NCI-H1694 (cell line): Measurements from ENCODE around the gene MAP2K6.

ENCODE experiments used
- DNase-seq: peaks from one replicate; lab custom pipeline; 2025; lab: John Stamatoyannopoulos, UW

Gene MAP2K6

DNA sequence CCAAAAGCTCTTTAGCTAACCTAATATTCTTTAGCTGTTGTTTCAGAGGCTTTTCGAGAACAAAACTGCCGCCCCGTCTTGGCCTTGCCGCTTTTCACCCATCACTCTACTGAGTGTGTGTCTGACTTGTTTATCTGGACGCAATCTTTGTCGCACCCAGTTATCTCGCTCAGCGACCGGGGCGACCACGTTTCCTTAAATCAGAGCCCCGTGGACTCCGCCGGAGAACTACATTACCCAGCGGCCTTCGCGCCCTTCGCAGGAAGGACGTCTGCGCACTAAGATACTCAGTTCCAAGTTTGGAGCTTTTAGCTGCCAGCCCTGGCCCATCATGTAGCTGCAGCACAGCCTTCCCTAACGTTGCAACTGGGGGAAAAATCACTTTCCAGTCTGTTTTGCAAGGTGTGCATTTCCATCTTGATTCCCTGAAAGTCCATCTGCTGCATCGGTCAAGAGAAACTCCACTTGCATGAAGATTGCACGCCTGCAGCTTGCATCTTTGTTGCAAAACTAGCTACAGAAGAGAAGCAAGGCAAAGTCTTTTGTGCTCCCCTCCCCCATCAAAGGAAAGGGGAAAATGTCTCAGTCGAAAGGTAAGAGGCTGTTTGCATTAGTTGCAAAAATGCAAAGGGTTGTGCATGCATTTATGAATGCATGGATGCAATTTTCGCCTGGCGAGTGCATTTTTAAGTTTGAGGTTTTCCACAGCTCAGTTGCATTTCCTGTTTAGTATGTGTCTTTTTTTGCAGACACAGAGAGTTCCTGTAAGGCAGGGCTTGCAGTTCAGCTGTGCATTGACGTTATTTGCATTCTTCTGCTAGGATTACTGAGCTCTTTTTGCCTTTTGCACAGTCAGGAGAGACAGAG, at the start of gene MAP2K6:
MAP2K6 (plus strand) TSS at position 290 of the 867 bp plus-strand sequence; CDS start at position 578, 288 bp downstream.
- DNase-seq: peak; percentile 79

DNA sequence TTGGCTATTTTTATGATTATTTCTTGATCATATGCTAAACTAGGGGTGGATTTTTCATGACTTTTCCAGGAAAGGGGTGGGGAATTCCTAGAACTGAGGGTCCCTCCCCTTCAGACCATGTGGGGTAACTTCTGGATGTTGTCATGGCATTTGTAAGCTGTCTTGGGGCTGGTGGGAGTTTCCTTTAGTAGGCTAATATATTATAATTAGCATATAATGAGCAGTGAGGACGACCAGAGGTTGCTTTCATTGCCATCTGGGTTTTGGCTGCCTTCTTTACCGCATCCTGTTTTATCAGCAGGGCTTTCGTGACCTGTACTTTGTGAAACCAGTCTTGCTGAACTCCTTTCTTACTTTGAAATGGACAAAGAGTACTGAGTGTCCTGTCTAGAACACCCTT, 47.2 kb upstream of the MAP2K6 start:
- no peak for DNase-seq

DNA sequence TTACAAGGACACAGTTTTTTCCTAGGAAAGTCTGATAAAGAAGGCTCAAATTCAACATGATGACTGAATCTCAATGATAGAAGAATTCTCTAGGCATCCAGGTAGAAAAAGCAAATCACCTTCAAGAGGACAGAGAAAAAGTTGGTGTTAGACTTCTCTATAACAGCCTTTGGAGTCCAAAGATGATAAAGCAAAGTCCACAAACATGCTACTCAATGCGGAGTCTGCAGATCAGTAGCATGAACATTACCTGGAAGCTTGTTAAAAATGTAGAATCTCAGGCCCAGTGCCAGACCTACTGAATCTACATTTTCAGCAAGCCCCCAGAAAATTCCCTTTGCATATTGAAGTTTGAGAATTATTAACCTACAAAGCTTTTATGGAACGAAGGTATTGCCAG, 41.4 kb upstream of the MAP2K6 start:
- no peak for DNase-seq

DNA sequence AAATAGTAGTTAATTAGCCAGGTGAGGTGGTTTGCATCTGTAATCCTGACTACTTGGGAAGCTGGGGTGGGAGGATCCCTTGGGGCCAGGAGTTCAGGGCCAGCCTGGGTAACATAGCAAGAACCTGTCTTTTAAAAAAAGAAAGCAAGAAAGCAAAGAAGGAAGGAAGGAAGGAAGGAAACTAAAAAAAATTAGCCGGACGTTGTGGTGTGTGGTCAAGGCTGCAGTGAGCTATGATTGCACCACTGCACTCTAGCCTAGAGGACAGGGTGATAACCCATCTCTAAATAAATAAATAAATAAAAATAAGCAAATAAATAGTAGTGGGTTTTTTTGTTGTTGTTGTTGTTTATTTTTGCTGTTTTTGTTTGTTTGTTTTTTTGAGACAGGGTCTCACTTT, 39.3 kb upstream of the MAP2K6 start:
- no peak for DNase-seq

DNA sequence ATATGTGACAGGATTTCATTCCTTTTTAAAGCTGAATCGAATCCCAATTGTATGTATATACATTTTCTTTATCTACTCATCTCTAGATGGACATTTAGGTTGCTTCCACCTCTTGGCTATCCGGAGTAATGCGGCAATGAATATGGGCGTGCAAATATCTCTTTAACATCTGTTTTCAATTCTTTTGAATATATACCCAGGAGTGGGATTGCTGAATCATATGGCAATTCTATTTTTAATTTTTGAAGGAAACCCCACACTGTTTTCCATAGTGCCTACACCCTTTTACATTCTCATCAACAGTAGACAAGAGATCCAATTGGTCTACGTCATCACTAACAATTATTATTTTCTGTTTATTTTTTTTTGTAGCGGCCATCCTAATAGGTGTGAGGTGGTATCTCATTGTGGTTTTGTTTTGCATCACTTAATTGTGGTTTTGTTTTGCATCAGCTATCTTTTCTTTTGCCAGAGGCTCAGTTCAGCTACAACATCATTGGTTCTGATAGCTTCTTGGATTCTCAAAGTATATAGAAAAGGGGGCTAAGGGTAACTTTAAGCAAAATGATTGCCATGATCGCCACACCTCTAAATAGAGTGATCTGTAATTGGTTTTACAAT, 25.6 kb upstream of the MAP2K6 start:
- DNase-seq: no peak

DNA sequence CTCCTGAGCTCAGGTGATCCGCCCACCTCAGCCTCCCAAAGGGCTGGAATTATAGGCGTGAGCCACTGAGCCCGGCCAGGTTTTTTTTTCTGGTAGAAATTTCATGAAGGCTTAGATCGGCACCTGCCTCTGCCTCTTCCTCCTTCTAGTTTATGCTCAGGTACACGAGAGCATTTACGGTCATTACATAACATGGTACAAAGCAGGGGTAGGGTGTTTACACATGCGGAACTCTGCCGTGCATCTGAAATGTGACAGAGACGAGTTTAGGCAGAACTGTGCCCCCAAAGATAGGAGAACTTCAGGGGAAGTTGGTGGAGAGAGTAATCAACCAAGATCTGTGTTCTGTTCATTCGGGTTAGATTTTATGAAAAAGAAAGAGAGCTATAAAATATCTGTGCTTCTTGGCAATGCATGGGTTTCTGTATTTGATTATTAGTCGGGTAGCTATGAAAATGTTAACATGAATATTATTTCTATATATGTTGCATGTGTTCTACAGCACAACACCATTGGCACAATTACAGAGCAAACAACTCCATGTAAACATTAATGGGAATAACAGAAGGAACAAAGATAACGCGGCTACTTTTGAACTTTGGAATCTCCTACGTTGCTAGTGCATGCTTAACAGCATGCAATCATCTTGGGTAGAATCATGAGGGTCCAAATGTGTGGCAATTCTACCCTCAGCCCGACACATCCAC, 23.5 kb upstream of the MAP2K6 start:
- no peak for DNase-seq

DNA sequence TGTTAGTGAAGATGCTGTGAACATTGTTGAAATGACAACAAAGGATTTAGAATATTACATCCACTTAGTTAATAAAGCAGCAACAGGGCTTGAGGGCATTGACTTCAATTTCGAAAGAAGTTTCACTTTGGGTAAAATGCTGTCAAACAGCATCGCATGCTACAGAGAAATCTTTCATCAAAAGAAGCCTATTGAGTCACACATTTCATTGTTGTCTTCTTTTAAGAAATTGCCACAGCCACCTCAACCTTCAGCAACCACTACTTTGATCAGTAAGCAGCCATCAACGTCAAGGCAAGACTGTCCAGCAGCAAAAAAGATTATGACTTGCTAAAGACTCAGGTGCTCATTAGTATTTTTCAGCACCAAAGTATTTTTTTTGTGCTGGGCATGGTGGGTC, 13.2 kb upstream of the MAP2K6 start:
- DNase-seq: no peak

DNA sequence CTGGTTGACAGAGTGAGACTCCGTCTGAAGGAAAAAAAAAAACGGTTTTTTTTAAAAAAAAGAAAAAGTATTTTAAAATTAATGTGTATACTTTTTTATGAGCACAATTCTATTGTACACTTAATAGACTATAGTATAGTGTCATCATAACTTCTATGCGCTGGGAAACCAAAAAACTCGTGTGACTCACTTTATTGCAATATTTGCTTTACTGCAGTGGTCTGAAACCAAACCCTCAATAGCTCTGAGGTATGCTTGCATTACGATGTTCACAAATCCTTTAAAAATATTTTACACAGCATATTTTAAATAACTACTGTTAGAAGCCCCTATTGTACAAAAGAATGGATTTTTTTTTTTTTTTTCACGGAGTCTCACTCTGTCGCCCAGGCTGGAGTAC, 12.4 kb upstream of the MAP2K6 start:
- no peak for DNase-seq

DNA sequence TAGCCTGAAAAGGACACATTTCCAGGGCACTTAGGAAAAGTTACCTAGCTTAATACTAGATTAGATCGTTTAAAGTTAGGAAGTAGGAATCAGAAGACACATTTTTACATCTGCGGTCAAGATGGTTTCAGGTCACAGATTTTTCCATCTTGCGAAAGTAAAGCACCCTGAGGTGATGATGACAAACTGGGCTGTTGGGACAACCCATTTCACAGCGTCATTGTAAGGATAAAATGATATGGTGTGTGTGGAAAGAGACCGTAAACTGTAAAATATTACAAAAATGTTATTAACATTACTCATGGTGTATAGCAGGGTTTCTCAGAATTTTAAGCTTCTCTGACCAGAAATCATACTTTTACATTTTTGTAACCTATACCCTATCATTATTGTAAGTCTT, 10.1 kb upstream of the MAP2K6 start:
- DNase-seq: no peak

DNA sequence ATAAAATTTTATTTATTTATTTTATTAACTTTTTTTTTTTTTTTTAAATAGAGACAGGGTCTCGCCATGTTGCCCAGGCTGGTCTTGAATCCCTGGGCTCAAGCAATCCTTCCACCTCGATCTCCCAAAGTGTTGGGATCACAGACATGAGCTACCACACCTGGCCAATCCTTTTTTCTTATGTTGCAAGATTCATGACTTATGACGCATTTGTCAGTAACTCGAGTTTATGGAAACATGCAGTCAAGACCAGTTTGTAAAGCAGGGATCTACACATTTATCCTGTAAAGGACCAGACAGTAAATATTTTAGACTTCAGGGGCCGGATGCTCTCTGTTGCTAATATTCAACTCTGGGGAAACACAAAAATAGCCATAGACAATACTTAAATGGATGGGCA, 9.4 kb upstream of the MAP2K6 start:
- no peak for DNase-seq

DNA sequence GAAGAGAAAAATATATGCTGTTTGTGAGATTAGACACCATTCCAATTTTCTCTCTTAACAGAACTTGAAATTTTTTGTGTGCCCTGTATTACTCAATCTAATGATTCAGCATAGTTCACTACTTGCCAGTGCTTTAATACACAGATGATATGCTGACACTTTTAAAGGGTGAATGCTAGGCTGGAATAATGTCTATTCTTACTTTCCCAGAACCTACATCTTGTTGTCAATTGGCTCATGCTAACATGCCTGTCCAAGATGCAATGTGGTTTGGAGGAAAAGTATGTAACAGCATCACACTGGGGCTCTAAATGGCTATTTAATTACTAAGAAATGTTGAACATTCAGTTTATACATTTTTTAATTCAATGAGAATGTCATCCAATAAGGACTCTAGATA, 7.6 kb upstream of the MAP2K6 start:
- no peak for DNase-seq

DNA sequence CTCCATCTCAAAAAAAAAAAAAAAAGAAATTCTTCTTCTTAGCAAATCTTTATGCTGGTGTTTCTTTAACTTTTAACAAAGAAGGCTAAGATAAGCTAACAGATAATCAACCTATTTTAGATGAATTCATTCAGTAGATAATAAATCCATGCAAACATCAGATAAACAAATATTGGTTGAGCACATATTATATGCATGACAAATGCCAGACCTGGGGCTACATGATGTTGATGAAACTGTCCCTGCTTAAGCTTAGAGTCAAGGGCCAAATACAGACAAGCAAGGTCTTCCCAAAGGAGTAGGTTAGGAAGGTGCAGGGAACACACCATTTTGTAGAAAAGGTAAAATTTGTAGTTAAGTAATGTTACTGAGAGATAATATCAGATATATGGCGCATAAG, 6.7 kb upstream of the MAP2K6 start:
- no peak for DNase-seq

DNA sequence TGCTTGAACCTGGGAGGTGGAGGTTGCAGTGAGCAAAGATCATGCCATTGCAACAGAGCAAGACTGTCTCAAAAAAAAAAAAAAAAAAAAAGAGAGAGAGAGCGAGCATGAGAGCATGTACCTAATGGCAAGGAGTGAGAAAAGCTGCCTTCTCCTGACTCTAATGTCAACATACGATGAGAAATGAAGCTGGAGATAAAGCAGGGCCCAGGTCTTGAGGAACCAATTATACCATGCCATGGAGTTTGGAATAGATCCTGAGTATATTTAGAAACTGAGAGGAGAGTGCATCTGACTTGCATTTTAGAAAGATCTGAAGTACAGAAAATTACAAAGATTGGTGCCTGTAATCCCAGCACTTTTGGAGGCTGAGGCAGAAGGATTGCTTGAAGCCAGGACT, 3.8 kb upstream of the MAP2K6 start:
- no peak for DNase-seq

DNA sequence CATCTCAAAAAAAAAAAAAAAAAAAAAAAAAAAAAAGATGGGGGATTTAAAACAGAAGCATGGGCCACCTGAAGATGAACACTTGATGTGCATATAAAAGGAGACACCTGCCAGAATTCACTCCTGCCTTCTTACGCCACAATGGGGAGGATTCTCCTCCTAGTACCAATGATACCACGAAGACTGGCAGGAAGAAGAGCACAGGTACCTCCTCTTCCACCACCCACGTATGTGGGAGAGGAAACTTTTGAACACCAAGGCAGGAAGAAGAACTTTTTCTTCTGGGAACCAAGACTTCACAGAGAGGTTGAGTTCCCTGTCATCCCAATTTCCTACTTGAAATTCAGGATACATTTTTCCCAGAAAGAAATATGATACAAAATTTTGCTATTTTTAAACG, 2.7 kb upstream of the MAP2K6 start:
- DNase-seq: no peak

DNA sequence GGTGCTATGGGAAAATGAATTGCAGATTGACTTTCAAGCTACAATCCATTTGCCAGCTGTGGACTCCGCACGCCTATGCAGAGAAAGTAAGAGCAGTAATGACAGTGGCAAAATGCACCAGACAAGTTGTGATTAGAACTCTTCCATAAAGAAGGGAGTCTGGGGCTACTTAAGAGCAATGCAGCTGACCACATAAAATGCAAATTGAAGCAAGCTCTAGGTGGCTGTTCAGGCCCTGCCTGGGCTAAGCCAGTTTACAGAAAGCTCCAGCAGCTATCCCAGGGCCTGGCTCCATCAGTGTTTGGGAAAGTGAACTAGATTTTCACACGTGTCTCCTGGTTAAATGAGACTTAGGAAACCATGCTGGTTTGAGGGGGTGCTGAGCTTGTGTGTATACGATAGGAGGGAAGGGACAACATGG, 2.2 kb upstream of the MAP2K6 start:
- DNase-seq: no peak

DNA sequence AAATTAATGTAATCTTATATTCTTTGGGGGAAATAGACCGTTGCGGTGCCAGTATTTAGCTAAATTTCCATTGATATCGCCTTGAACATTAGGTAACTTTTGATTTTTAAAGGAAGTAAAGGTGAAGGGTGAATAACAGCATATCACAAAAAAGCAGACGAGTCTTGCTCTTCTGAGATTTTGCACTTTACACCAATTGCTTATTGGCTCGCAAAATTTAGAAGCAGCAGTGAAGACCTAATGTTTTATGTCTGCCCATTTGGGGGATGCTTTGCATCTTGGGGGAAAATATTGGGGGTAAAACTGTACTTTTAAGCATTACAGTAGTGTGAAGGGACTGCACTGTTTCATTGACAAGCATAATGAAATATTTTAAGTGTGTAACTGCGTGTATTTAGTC, 934 bp downstream of the MAP2K6 start:
- no peak for DNase-seq

DNA sequence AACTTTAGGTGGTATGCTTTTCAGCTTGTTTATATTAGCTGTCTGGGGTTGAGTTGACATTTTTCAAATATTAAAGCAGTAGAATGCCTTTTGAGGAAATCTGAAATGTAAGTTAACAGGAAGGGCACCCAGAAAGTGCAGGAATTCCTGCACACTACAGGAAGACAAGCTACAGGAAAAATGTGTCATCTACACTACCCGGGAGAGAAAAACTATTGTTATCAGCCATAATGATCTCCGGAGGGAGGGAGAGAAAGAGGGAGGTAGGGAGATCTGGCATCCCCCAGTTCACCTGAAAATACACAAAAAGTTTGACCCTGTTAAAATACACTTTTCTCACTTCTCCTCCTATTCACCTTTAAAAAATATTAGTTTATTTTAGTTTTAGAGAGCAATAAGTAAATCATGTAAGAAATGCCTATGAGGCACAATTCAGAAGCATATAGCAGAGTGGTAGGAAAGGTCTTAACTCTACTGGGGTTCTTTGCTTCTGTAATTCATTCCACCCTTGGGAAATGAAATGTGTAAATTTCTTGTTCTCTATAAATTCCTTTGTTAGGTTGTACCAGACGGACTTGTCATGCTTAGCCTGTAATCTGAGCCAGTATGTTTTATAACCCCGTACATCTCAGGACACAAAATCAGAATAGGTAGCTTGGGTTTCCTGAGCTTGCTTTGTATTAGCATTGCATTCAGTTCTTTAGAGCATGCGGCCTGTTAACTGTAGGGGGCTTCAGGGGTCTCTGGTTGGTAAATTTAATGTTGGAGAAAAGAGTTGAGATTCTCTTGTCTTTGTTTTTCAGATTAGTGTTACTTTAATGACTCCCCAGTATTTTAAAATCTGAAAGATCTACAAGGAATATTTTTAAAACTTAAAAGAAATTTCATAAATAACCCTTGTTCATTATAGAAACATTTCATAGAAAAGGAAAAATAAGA, 3.3 kb downstream of the MAP2K6 start:
- no peak for DNase-seq

DNA sequence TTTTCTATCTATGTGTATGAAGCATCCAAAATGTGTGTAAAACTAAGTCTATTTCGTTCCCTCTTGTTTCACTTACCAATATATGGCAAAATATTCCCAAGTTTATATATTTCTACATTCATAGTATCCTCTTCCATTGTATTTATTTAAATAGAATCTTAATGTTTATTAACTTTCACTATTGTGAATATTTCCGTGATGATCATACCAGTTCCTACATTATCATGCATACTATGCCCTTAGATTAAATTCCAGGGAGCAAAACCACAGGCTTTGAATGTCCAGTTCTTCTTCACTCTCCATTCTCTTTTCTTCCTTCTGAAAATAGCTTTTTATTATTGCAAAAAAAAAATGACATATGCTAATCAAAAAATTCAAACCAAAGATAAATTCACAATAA, 4.0 kb downstream of the MAP2K6 start:
- no peak for DNase-seq

DNA sequence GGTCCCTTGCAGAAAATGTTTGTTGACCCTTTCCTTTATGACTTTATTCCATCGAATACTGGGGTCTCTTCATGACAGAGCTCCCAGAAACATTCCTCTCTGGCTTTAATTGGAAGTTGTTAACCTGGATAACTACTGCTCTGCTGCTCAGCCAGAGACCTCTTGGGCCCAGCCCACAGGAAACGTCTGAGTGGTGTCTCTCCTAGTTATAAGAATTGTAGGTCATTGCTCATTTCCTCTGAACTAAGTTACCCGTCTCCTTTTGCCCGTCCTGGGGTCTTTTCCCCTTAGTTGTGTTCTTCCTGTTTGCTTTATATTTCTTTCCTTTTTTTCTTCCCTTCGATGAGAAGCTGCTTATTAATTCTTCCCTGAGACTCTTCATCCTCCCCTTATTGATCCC, 9.0 kb downstream of the MAP2K6 start:
- no peak for DNase-seq

DNA sequence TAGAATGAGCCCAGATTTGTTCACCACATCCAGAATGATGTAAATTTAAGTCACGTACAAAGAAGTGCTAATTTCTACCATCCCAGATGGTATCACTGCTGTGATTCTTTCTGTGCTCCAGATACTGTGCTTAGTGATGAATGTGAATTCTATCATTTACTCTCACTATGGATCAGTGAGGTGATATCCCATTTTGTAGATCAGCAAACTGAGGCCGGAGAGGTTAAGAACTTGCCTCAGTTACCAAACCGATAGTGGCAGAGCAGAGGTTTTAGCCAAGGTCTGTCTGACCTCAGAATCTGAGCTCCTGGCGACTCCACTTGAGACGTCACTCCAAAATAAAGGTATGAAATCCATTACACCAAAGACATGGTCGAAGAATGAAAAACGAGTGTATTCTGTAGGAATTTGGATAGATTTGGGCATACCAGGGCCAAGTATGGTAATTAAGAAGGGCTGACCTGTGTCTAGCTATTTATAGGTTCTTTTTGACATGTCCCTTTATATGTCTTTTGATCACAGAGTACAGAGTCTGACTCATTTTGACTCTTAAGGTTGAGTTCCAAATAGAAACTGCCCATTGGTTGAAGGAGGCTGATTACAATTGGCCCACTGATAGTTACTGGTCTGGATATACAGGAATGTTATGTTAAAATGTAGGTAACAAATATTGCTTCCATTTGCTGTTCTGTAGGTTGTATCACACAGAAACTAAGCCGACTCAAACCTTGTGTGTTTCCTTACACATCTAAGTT, 10.0 kb downstream of the MAP2K6 start:
- no peak for DNase-seq

DNA sequence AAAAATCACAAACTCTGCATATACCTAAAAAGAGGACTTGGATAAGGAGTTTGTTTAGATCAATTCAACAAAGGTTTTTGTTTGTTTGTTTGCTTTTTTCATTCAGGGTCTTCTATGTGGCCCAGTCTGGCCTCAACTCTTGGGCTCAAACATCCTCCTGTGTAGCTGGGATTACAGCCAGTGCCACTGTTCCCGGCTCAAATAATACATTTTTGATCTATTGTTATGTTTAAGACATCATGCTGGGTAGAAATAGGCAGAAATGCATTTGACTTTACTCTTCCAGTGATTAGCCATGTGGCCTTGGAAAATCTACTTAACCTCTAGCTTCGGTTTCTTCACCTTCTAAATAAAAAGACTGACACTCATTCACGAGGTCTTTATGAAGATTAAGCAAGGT, 11.5 kb downstream of the MAP2K6 start:
- DNase-seq: no peak
